Caco-2 (cell line): ENCODE results near the gene GPR142. TPM values are rescaled to one million over a fixed set of nuclear protein-coding genes. Genes with fewer than 3 reads are reported as not detected.

Experiments used
- BruUV-seq: library from RNA; stranded (reverse); fragments of 400-500 nt; replicated peaks from 2 replicates; lab custom pipeline; 2021; lab: Mats Ljungman, UMichigan
- CTCF ChIA-PET: fragments of 300-600 bp; sonication (Branson Sonifier 250); formaldehyde crosslinking; loops from one replicate; lab custom pipeline; 2022; ENCODE audit warnings: antibody characterized with exemption; lab: Charles Lee
- POLR2A ChIA-PET: fragments of 300-600 bp; sonication (Branson Sonifier 250); formaldehyde crosslinking; loops from one replicate; lab custom pipeline; 2022; ENCODE audit warnings: antibody characterized with exemption; lab: Charles Lee
- DNase-seq, 2 experiments: peaks; one replicate each; pipeline versions ENCODE4 v3.0.0 to v3.0.0-alpha.2; 2020 to 2022
- H3K27me3 ChIP-seq: replicated peaks from 2 replicates; pipeline ENCODE4 v1.6.0; 2011; ENCODE audit warnings: low read length; ENCODE audit not compliant: control insufficient read depth, insufficient read depth
- H3K36me3 ChIP-seq: 2 replicates; pipeline ENCODE4 v1.5.1; 2011; ENCODE audit warnings: low read length; ENCODE audit not compliant: control insufficient read depth, insufficient read depth
- H3K4me1 ChIP-seq: fragments of 250-450 bp; sonication (Bioruptor Pico); 2 replicates; pipeline ENCODE4 v1.5.1; 2020; ENCODE audit warnings: mild to moderate bottlenecking
- H3K4me3 ChIP-seq: 2 replicates; pipeline ENCODE4 v1.5.1; 2011; ENCODE audit warnings: low read depth, mild to moderate bottlenecking, control low read depth, low read length
- H3K9me3 ChIP-seq: fragments of 250-450 bp; sonication (Bioruptor Pico); 2 replicates; pipeline ENCODE4 v1.5.1; 2020; ENCODE audit warnings: mild to moderate bottlenecking, moderate library complexity
- H3K27ac Mint-ChIP-seq: one replicate; pipeline ENCODE4 v1.8.0; 2022; ENCODE audit warnings: mixed read lengths; ENCODE audit not compliant: unreplicated experiment
- H3K27me3 Mint-ChIP-seq: one replicate; pipeline ENCODE4 v1.8.0; 2022; ENCODE audit warnings: mixed read lengths; ENCODE audit not compliant: insufficient read depth, unreplicated experiment
- H3K36me3 Mint-ChIP-seq: one replicate; pipeline ENCODE4 v1.8.0; 2022; ENCODE audit warnings: mild to moderate bottlenecking, mixed read lengths; ENCODE audit not compliant: insufficient read depth, unreplicated experiment
- H3K4me1 Mint-ChIP-seq: one replicate; pipeline ENCODE4 v1.8.0; 2022; ENCODE audit warnings: low read depth, mixed read lengths; ENCODE audit not compliant: unreplicated experiment
- H3K4me3 Mint-ChIP-seq: one replicate; pipeline ENCODE4 v1.8.0; 2022; ENCODE audit warnings: mild to moderate bottlenecking, moderate library complexity, mixed read lengths; ENCODE audit not compliant: unreplicated experiment
- H3K9me3 Mint-ChIP-seq: one replicate; pipeline ENCODE4 v1.8.0; 2022; ENCODE audit warnings: mixed read lengths; ENCODE audit not compliant: unreplicated experiment
- CTCF ChIP-seq, 2 experiments: fragments of 200-600 bp in 1 of 2; IDR thresholded peaks; 1 replicate in 1 of 2; 2 replicates in 1 of 2; pipeline versions ENCODE4 v1.5.1 to v1.8.0; 2011 to 2022; ENCODE audit warnings: antibody characterized with exemption in 1 of 2, control low read depth in 1 of 2, inconsistent platforms in 1 of 2, low read depth in 1 of 2, low read length in 1 of 2, mild to moderate bottlenecking in 1 of 2, moderate library complexity in 1 of 2; ENCODE audit not compliant: insufficient read depth in 1 of 2, severe bottlenecking in 1 of 2, unreplicated experiment in 1 of 2
- intact Hi-C: fragments of 100-400 bp; cut with micrococcal nuclease; formaldehyde crosslinking; loops from one replicate; pipeline ENCODE4 v1.10.0; 2022; ENCODE audit not compliant: unreplicated experiment
- total RNA-seq: library from RNA; stranded (reverse); gene quantifications from 2 replicates; pipeline ENCODE4 v1.2.3, GENCODE V29; 2022

Gene GPR142
- total RNA-seq, 1 experiment from 2014 or later, result not detected

GRCh38 chr17:74394977-74395376 lies 27.7 kb downstream of the GPR142 start:
- POLR2A ChIA-PET, result no interaction called here
- H3K27me3 ChIP-seq, result no peaks in the 10 kb centered on the region
- intact Hi-C loops, result no loop called here
- Mint-ChIP-seq H3K27ac (no peak overlapping the region), H3K4me1 (peaks cover 6% of the 10 kb centered on the region), H3K4me3 (no peak overlapping the region), H3K27me3 (peaks cover 3% of the 10 kb centered on the region), H3K36me3 (no peaks in the 10 kb centered on the region), H3K9me3 (no peaks in the 10 kb centered on the region)
- CTCF ChIA-PET, result no interaction called here
- H3K4me1 ChIP-seq, result no peaks in the 10 kb centered on the region; the same call in 1 of the 2 replicates
- no peaks in the 10 kb centered on the region for H3K9me3 ChIP-seq
- H3K36me3 ChIP-seq, result no peaks in the 10 kb centered on the region; the same call in 1 of the 2 replicates
- no peak overlapping the region for H3K4me3 ChIP-seq
- no peak for DNase-seq
- TF ChIP-seq CTCF (IDR thresholded peaks at IDR 0.05; ENCODE audit: insufficient read depth in 1 of 2, low read depth in 1 of 2, low read length in 1 of 2, severe bottlenecking in 1 of 2, unreplicated experiment in 1 of 2), result no peak
- no TSS peak for BruUV-seq

- BruUV-seq, result no TSS peak
- no peak overlapping the region for H3K4me3 ChIP-seq
- no peaks in the 10 kb centered on the region; the same call in 1 of the 2 replicates for H3K36me3 ChIP-seq
- Mint-ChIP-seq H3K4me3 (no peak overlapping the region), H3K27ac (no peak overlapping the region), H3K27me3 (no peaks in the 10 kb centered on the region), H3K9me3 (no peaks in the 10 kb centered on the region), H3K4me1 (peaks cover 6% of the 10 kb centered on the region), H3K36me3 (no peaks in the 10 kb centered on the region)
- no peaks in the 10 kb centered on the region for H3K27me3 ChIP-seq
- TF ChIP-seq CTCF (IDR thresholded peaks at IDR 0.05; ENCODE audit: insufficient read depth in 1 of 2, low read depth in 1 of 2, low read length in 1 of 2, severe bottlenecking in 1 of 2, unreplicated experiment in 1 of 2), result no peak
- intact Hi-C loops, result no loop called here
- CTCF ChIA-PET, result no interaction called here
- POLR2A ChIA-PET, result no interaction called here
- H3K4me1 ChIP-seq, result no peaks in the 10 kb centered on the region; the same call in 1 of the 2 replicates
- DNase-seq, result no peak
- H3K9me3 ChIP-seq, result no peaks in the 10 kb centered on the region
These were observed 29.3 kb downstream of the GPR142 start for GRCh38 chr17:74396567-74396966.

GRCh38 chr17:74402048-74402447 lies 34.7 kb downstream of the GPR142 start:
- ChIA-PET CTCF (no interaction called here), POLR2A (no interaction called here)
- Histone ChIP-seq H3K9me3 (no peaks in the 10 kb centered on the region), H3K27me3 (no peaks in the 10 kb centered on the region), H3K4me3 (no peak overlapping the region), H3K4me1 (no peaks in the 10 kb centered on the region), H3K36me3 (no peaks in the 10 kb centered on the region; the same call in 1 of the 2 replicates)
- BruUV-seq, result no TSS peak
- TF ChIP-seq CTCF (IDR thresholded peaks at IDR 0.05; ENCODE audit: insufficient read depth in 1 of 2, low read depth in 1 of 2, low read length in 1 of 2, severe bottlenecking in 1 of 2, unreplicated experiment in 1 of 2), result no peak
- no peak overlapping the region for H3K4me3 Mint-ChIP-seq
- H3K9me3 Mint-ChIP-seq, result no peaks in the 10 kb centered on the region
- H3K27ac Mint-ChIP-seq, result no peak overlapping the region
- H3K4me1 Mint-ChIP-seq, result no peaks in the 10 kb centered on the region
- no peaks in the 10 kb centered on the region for H3K27me3 Mint-ChIP-seq
- no peak for DNase-seq
- H3K36me3 Mint-ChIP-seq, result no peaks in the 10 kb centered on the region
- intact Hi-C loops, result no loop called here
